Measurements from ENCODE around the gene STMN3. TPM values are rescaled to one million over a fixed set of nuclear protein-coding genes. Genes with fewer than 3 reads are reported as not detected.
A peak's percentile ranks its signal among the peaks of the same experiment; 100 is the strongest.

STMN3 gene
- total RNA-seq, 1 experiment from 2014 or later: 42.7 TPM

GRCh38 chr20:63659370-63659769 is 6.1 kb upstream of the STMN3 start:
- Histone ChIP-seq H3K9me3 (ENCODE audit: control insufficient read depth, insufficient read depth, low read depth, low read length) (no peaks in the 10 kb centered on the region), H3K36me3 (ENCODE audit: control insufficient read depth, insufficient read depth, low read length) (peaks cover 3% of the 10 kb centered on the region; the same call in 1 of the 2 replicates), H3K27me3 (ENCODE audit: control insufficient read depth, insufficient read depth, low read length) (no peaks in the 10 kb centered on the region), H3K27ac (ENCODE audit: low read length) (peak overlapping the region; percentile 90), H3K4me1 (ENCODE audit: control insufficient read depth, insufficient read depth, low read length) (peaks cover 9% of the 10 kb centered on the region), H3K4me3 (ENCODE audit: low read depth in 2 of 2, low read length in 2 of 2) (peak overlapping the region; percentile 92 to 95)
- DNase-seq (ENCODE audit: low read depth, low spot score) (no peak), ATAC-seq (no peak)
- POLR2A ChIA-PET: no interaction called here
- no peak for TF ChIP-seq POLR2AphosphoS5 (IDR thresholded peaks at IDR 0.05; ENCODE audit: low read depth, low read length)
- no peak for TF ChIP-seq REST (IDR thresholded peaks at IDR 0.05; ENCODE audit: insufficient read depth in 1 of 2, low read depth in 2 of 2, low read length in 1 of 2)
- TF ChIP-seq CTCF (IDR thresholded peaks at IDR 0.05): no peak
- no peak for TF ChIP-seq SIN3A (IDR thresholded peaks at IDR 0.05; ENCODE audit: borderline replicate concordance, insufficient read depth, low read depth, low read length)
- TF ChIP-seq TCF7L2 (IDR thresholded peaks at IDR 0.05; ENCODE audit: low read depth, low read length): no peak
- intact Hi-C loops (cut with micrococcal nuclease; ENCODE audit: unreplicated experiment) (no loop called here), in situ Hi-C loops (cut with HindIII; ENCODE audit: low pct_unique_long_range_greater_than_20kb, low sequenced_read_pairs) (no loop called here)
- CTCF ChIA-PET: no interaction called here
- BruUV-seq (replicated peaks): no TSS peak

- intact Hi-C loops (cut with micrococcal nuclease; ENCODE audit: unreplicated experiment): no loop called here
- BruUV-seq (replicated peaks): no TSS peak
- POLR2A ChIA-PET: interaction anchor here (0.6 kb wide), 1 partner anchor 18 kb away, joined by 3 read pairs; no protein-coding TSS in a partner anchor
Observed at GRCh38 chr20:63658749-63659187, 5.5 kb upstream of the STMN3 start.

More at GRCh38 chr20:63658749-63659187, 5.5 kb upstream of the STMN3 start:
- Histone ChIP-seq H3K9me3 (ENCODE audit: control insufficient read depth, insufficient read depth, low read depth, low read length) (no peaks in the 10 kb centered on the region), H3K27ac (ENCODE audit: low read length) (peak overlapping the region; percentile 90), H3K27me3 (ENCODE audit: control insufficient read depth, insufficient read depth, low read length) (no peaks in the 10 kb centered on the region), H3K4me1 (ENCODE audit: control insufficient read depth, insufficient read depth, low read length) (peaks cover 9% of the 10 kb centered on the region), H3K4me3 (ENCODE audit: low read depth in 2 of 2, low read length in 2 of 2) (peak overlapping the region; percentile 92 to 95), H3K36me3 (ENCODE audit: control insufficient read depth, insufficient read depth, low read length) (peaks cover 3% of the 10 kb centered on the region; the same call in 1 of the 2 replicates)
- in situ Hi-C loops (cut with HindIII; ENCODE audit: low pct_unique_long_range_greater_than_20kb, low sequenced_read_pairs): no loop called here
- CTCF ChIA-PET: interaction anchor here (0.9 kb wide), 1 partner anchor 17 kb away, joined by 6 read pairs; no protein-coding TSS in a partner anchor
- no peak for TF ChIP-seq CTCF (IDR thresholded peaks at IDR 0.05)
- TF ChIP-seq REST (IDR thresholded peaks at IDR 0.05; ENCODE audit: insufficient read depth in 1 of 2, low read depth in 2 of 2, low read length in 1 of 2): no peak
- no peak for TF ChIP-seq TCF7L2 (IDR thresholded peaks at IDR 0.05; ENCODE audit: low read depth, low read length)
- TF ChIP-seq POLR2AphosphoS5 (IDR thresholded peaks at IDR 0.05; ENCODE audit: low read depth, low read length): no peak
- no peak for TF ChIP-seq SIN3A (IDR thresholded peaks at IDR 0.05; ENCODE audit: borderline replicate concordance, insufficient read depth, low read depth, low read length)
- ATAC-seq: peak; percentile 26
- DNase-seq (ENCODE audit: low read depth, low spot score): no peak
